PC-3 (cell line): ENCODE measurements around the gene PPP2R3B.

ENCODE experiments used
- EZH2 ChIP-seq: fragments of 300-600 bp; sonication (generic); IDR thresholded peaks from one replicate; pipeline ENCODE4 v1.6.1; 2017; ENCODE audit warnings: antibody characterized with exemption, mild to moderate bottlenecking, low read length; ENCODE audit not compliant: unreplicated experiment
- EZH2phosphoT487 ChIP-seq: fragments of 300-600 bp; sonication (generic); IDR thresholded peaks from 2 replicates; pipeline ENCODE4 v1.6.1; 2018; ENCODE audit warnings: mild to moderate bottlenecking, antibody characterized with exemption, low read length, borderline replicate concordance
- TF ChIP-seq, protein P1 (sequence below): fragments of 300-600 bp; sonication (generic); conservative IDR thresholded peaks from 2 replicates; pipeline ENCODE4 v1.5.1; 2017; ENCODE audit warnings: antibody characterized with exemption, low read depth, mild to moderate bottlenecking, low read length

DNA sequence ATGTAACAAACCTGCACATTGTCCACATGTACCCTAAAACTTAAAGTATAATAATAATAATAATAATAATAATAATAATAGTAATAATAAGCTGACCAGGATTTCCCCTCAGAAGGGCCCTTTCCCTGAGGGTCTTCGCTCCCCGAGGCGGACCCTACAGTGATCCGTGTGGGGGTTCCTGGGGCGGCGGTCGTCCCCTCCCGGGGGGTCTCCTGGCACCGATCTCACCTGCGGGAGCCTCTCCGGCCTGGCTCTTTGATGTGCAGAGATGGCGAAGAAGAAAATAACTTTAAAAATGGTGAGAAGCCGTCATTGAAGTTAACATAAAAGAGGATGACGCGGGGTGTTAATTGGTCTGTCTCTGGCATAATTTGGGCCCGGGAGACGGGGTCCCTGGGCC lies 48.2 kb upstream of the PPP2R3B start:
- TF ChIP-seq, protein P1, sequence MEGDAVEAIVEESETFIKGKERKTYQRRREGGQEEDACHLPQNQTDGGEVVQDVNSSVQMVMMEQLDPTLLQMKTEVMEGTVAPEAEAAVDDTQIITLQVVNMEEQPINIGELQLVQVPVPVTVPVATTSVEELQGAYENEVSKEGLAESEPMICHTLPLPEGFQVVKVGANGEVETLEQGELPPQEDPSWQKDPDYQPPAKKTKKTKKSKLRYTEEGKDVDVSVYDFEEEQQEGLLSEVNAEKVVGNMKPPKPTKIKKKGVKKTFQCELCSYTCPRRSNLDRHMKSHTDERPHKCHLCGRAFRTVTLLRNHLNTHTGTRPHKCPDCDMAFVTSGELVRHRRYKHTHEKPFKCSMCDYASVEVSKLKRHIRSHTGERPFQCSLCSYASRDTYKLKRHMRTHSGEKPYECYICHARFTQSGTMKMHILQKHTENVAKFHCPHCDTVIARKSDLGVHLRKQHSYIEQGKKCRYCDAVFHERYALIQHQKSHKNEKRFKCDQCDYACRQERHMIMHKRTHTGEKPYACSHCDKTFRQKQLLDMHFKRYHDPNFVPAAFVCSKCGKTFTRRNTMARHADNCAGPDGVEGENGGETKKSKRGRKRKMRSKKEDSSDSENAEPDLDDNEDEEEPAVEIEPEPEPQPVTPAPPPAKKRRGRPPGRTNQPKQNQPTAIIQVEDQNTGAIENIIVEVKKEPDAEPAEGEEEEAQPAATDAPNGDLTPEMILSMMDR: no peak
- TF ChIP-seq EZH2phosphoT487 (no peak), EZH2 (no peak)
